Left lung (tissue), 10 donors: ENCODE measurements around the gene HSP90B1. TPM values are rescaled to one million over a fixed set of nuclear protein-coding genes. Genes with fewer than 3 reads are reported as not detected.
A peak's percentile ranks its signal among the peaks of the same experiment; 100 is the strongest.

ENCODE experiments used
- ATAC-seq: fragments of 200-7000 bp; cut with Tn5 transposase; one replicate; pipeline ENCODE4 v1.9.1; 2020; ENCODE audit warnings: moderate library complexity
- DNase-seq, 4 donors: peaks; one replicate each; pipeline ENCODE4 v3.0.0-alpha.2; 2013 to 2020
- H3K27ac ChIP-seq, 2 donors: fragments of 200-600 bp; sonication (generic) in 1 of 2; one replicate each; pipeline versions ENCODE4 v1.5.0 to v1.8.0; 2020 to 2021
- H3K27me3 ChIP-seq, 2 donors: fragments of 200-600 bp; sonication (generic) in 1 of 2; one replicate each; pipeline versions ENCODE4 v1.5.0 to v1.8.0; 2020 to 2021
- H3K36me3 ChIP-seq, 2 donors: fragments of 200-600 bp; sonication (generic) in 1 of 2; one replicate each; pipeline versions ENCODE4 v1.5.0 to v1.8.0; 2020 to 2021
- H3K4me1 ChIP-seq, 2 donors: fragments of 200-600 bp; one replicate each; pipeline ENCODE4 v1.8.0; 2021
- H3K4me3 ChIP-seq, 2 donors: fragments of 200-600 bp; sonication (generic) in 1 of 2; one replicate each; pipeline versions ENCODE4 v1.5.0 to v1.8.0; 2020 to 2021; ENCODE audit warnings: mild to moderate bottlenecking in 1 of 2
- H3K9me3 ChIP-seq, 2 donors: fragments of 200-600 bp; sonication (generic) in 1 of 2; one replicate each; pipeline versions ENCODE4 v1.5.0 to v1.8.0; 2020 to 2021
- CTCF ChIP-seq, 2 donors: fragments of 200-600 bp; sonication (generic) in 1 of 2; IDR thresholded peaks; one replicate each; pipeline versions ENCODE4 v1.5.0 to v1.8.0; 2021; ENCODE audit warnings: antibody characterized with exemption in 2 of 2
- intact Hi-C, 2 donors: fragments of 100-400 bp; cut with DNase I; formaldehyde crosslinking; loops; one replicate each; pipeline versions ENCODE4 v1.11.2 to v1.14.2; 2022
- polyA plus RNA-seq, 6 donors: library from polyadenylated mRNA; unstranded; fragments of 120-200 nt; gene quantifications; one replicate each; pipeline ENCODE4 v1.2.1, GENCODE V29; 2013; ENCODE audit not compliant: insufficient read length in 6 of 6
- total RNA-seq, 2 donors: library from RNA; stranded (reverse); fragmentation: NEBNext Ultra II Directional; extraction: Animal tissue kit (Norgen Biotek cat#: 25700); gene quantifications; one replicate each; pipeline ENCODE4 v1.2.1, GENCODE V29; 2021
- donor health status: DM: no; HTN: yes; CAD: no.
- donor health status: DM: no; HTN: no; CAD: no.

Gene HSP90B1
- total and polyA plus RNA-seq, 8 donors: 679 to 1,097 (median 761) TPM

GRCh38 chr12:103948746-103949406, 18.7 kb downstream of the HSP90B1 start:
- ATAC-seq: no peak
- peaks cover 4 to 99% of the 10 kb centered on the region in 2 donors for H3K36me3 ChIP-seq
- no peaks in the 10 kb centered on the region for H3K9me3 ChIP-seq
- DNase-seq: no peak
- no peak overlapping the region for H3K4me3 ChIP-seq
- intact Hi-C loops: no loop called here
- TF ChIP-seq CTCF (IDR thresholded peaks at IDR 0.05): no peak
- H3K27ac ChIP-seq: no peak overlapping the region
- H3K27me3 ChIP-seq: no peaks in the 10 kb centered on the region
- H3K4me1 ChIP-seq: no peaks in the 10 kb centered on the region

GRCh38 chr12:103952497-103952896, 22.3 kb downstream of the HSP90B1 start:
- Histone ChIP-seq H3K27ac (no peak overlapping the region), H3K36me3 (peaks cover 0 to 67% of the 10 kb centered on the region in 2 donors), H3K27me3 (no peaks in the 10 kb centered on the region), H3K9me3 (no peaks in the 10 kb centered on the region), H3K4me3 (no peak overlapping the region), H3K4me1 (peaks cover 0 to 20% of the 10 kb centered on the region in 2 donors)
- ATAC-seq (no peak), DNase-seq (no peak)
- intact Hi-C loops: no loop called here
- no peak for TF ChIP-seq CTCF (IDR thresholded peaks at IDR 0.05)

- Histone ChIP-seq H3K4me1 (peaks cover 0 to 20% of the 10 kb centered on the region in 2 donors), H3K27ac (peak overlapping the region; percentile 80 to 93), H3K9me3 (no peaks in the 10 kb centered on the region), H3K27me3 (no peaks in the 10 kb centered on the region), H3K36me3 (peaks cover 0 to 33% of the 10 kb centered on the region in 2 donors), H3K4me3 (peak overlapping the region; percentile 71 to 88)
- DNase-seq (no peak), ATAC-seq (peak; percentile 11)
- intact Hi-C loops: no loop called here
- no peak for TF ChIP-seq CTCF (IDR thresholded peaks at IDR 0.05)
Measured at GRCh38 chr12:103955811-103956508, 25.8 kb downstream of the HSP90B1 start.

- DNase-seq (no peak), ATAC-seq (peak; percentile 70)
- H3K4me3 ChIP-seq: peak overlapping the region; percentile 71 to 88
- H3K4me1 ChIP-seq: peaks cover 0 to 20% of the 10 kb centered on the region in 2 donors
- peak overlapping the region; percentile 80 to 93 for H3K27ac ChIP-seq
- intact Hi-C loops: no loop called here
- TF ChIP-seq CTCF (IDR thresholded peaks at IDR 0.05): no peak
- peaks cover 0 to 27% of the 10 kb centered on the region in 2 donors for H3K36me3 ChIP-seq
- H3K9me3 ChIP-seq: no peaks in the 10 kb centered on the region
- H3K27me3 ChIP-seq: no peaks in the 10 kb centered on the region
Measured at GRCh38 chr12:103956509-103957027, 26.4 kb downstream of the HSP90B1 start.

- TF ChIP-seq CTCF (IDR thresholded peaks at IDR 0.05): no peak
- no peak for ATAC-seq
- intact Hi-C loops: no loop called here
- Histone ChIP-seq H3K27me3 (no peaks in the 10 kb centered on the region), H3K4me3 (peak overlapping the region in 1 of 2 donors; percentile 88), H3K36me3 (peaks cover 0 to 15% of the 10 kb centered on the region in 2 donors), H3K27ac (peak overlapping the region; percentile 80 to 93), H3K9me3 (no peaks in the 10 kb centered on the region), H3K4me1 (peaks cover 0 to 20% of the 10 kb centered on the region in 2 donors)
- no peak for DNase-seq
Measured at GRCh38 chr12:103957865-103958388, 27.7 kb downstream of the HSP90B1 start.
